Hepatocyte (in vitro differentiated cells): ENCODE measurements around the gene MRPL44.

Source experiments
- CTCF ChIP-seq: fragments of 200-600 bp; sonication (generic); IDR thresholded peaks from 2 replicates; pipeline ENCODE4 v1.5.1; 2016; ENCODE audit warnings: antibody characterized with exemption, mild to moderate bottlenecking; ENCODE audit not compliant: poor library complexity
- EZH2phosphoT487 ChIP-seq: fragments of 200-600 bp; sonication (generic); IDR thresholded peaks from one replicate; pipeline ENCODE4 v1.6.1; 2018; ENCODE audit warnings: antibody characterized with exemption, mild to moderate bottlenecking, low read depth, moderate library complexity; ENCODE audit not compliant: unreplicated experiment, severe bottlenecking

GRCh38 chr2:223981241-223981640, 24.0 kb downstream of the MRPL44 start:
- TF ChIP-seq CTCF (no peak), EZH2phosphoT487 (no peak)
